HG02678 (cell line): ENCODE results near the gene CORO1A.
"Not testable (repeated sequence)": the region's sequence is repeated elsewhere in the genome, so short reads cannot be mapped to it uniquely, and the experiment has no call there.

ENCODE experiments used
- ATAC-seq: cut with Tn5 transposase; IDR thresholded peaks from one replicate; pipeline ENCODE4 v1.9.1; 2021; ENCODE audit warnings: mild to moderate bottlenecking, moderate library complexity; ENCODE audit not compliant: unreplicated experiment

The CORO1A gene

GRCh38 chr16:30169416-30169815 is 14.0 kb upstream of the CORO1A start:
- not testable (repeated sequence) for ATAC-seq

GRCh38 chr16:30170145-30170544 is 13.3 kb upstream of the CORO1A start:
- not testable (repeated sequence) for ATAC-seq

GRCh38 chr16:30173054-30173453 is 10.3 kb upstream of the CORO1A start:
- ATAC-seq, result no peak

- ATAC-seq, result not testable (repeated sequence)
Observed at GRCh38 chr16:30176876-30177275, 6.5 kb upstream of the CORO1A start.

GRCh38 chr16:30179195-30179594 is 4.2 kb upstream of the CORO1A start:
- ATAC-seq, result no peak

GRCh38 chr16:30179931-30180330 is 3.5 kb upstream of the CORO1A start:
- no peak for ATAC-seq

- ATAC-seq, result no peak
Observed at GRCh38 chr16:30180741-30181140, 2.7 kb upstream of the CORO1A start.

GRCh38 chr16:30184096-30184890 is 891 bp downstream of the CORO1A start:
- ATAC-seq, result peak; percentile 40

- ATAC-seq, result no peak
Observed at GRCh38 chr16:30184891-30185682, 1.7 kb downstream of the CORO1A start.

GRCh38 chr16:30185683-30186421 is 2.5 kb downstream of the CORO1A start:
- ATAC-seq, result peak; percentile 44

GRCh38 chr16:30186444-30186781 is 3.0 kb downstream of the CORO1A start:
- ATAC-seq, result no peak

- no peak for ATAC-seq
Observed at GRCh38 chr16:30186782-30187555, 3.6 kb downstream of the CORO1A start.

- ATAC-seq, result no peak
Observed at GRCh38 chr16:30187556-30187865, 4.1 kb downstream of the CORO1A start.

- ATAC-seq, result no peak
Observed at GRCh38 chr16:30187971-30188561, 4.7 kb downstream of the CORO1A start.

GRCh38 chr16:30191158-30191557 is 7.8 kb downstream of the CORO1A start:
- ATAC-seq, result not testable (repeated sequence)

- peak; percentile 8 for ATAC-seq
Observed at GRCh38 chr16:30193098-30193497, 9.7 kb downstream of the CORO1A start.

GRCh38 chr16:30193615-30194014 is 10.2 kb downstream of the CORO1A start, which contains the start of the genes BOLA2B and SLX1A:
BOLA2B (minus strand) TSS chr16:30193666; CDS start chr16:30193595, 71 bp downstream.
SLX1A (plus strand) TSS chr16:30193875; CDS start chr16:30194085, 210 bp downstream.
- peak; percentile 88 for ATAC-seq

GRCh38 chr16:30194172-30194925 is 10.9 kb downstream of the CORO1A start:
- peak; percentile 60 for ATAC-seq

- not testable (repeated sequence) for ATAC-seq
Observed at GRCh38 chr16:30197001-30197400, 13.6 kb downstream of the CORO1A start.
